Astrocyte (in vitro differentiated cells and primary cell): ENCODE results near the gene RAC2. TPM values are rescaled to one million over a fixed set of nuclear protein-coding genes. Genes with fewer than 3 reads are reported as not detected.

Experiments
- DNase-seq: peaks from one replicate; pipeline ENCODE4 v3.0.0-alpha.2; 2010; ENCODE audit warnings: low read depth
- FAIRE-seq: peaks from 2 replicates; lab custom pipeline; 2011; peaks lifted over from hg19 to GRCh38; lab: Jason Lieb, UNC
- H2AFZ ChIP-seq: 2 replicates; pipeline ENCODE4 v1.6.0; 2012; ENCODE audit warnings: low read depth, low read length, inconsistent platforms
- H3K27ac ChIP-seq: 2 replicates; pipeline ENCODE4 v1.5.1; 2011; ENCODE audit warnings: low read depth, low read length, inconsistent platforms
- H3K27me3 ChIP-seq: 2 replicates; pipeline ENCODE4 v1.6.0; 2011; ENCODE audit warnings: low read length, inconsistent platforms; ENCODE audit not compliant: insufficient read depth
- H3K36me3 ChIP-seq: 2 replicates; pipeline ENCODE4 v1.5.1; 2011; ENCODE audit warnings: low read length, inconsistent platforms; ENCODE audit not compliant: insufficient read depth
- H3K4me1 ChIP-seq: 2 replicates; pipeline ENCODE4 v1.5.1; 2011; ENCODE audit warnings: low read length, inconsistent platforms; ENCODE audit not compliant: insufficient read depth
- H3K4me2 ChIP-seq: 2 replicates; pipeline ENCODE4 v1.6.0; 2012; ENCODE audit warnings: low read length, inconsistent platforms
- H3K4me3 ChIP-seq: 2 replicates; pipeline ENCODE4 v1.5.1; 2011; ENCODE audit warnings: low read depth, mild to moderate bottlenecking, low read length, inconsistent platforms; ENCODE audit not compliant: insufficient read depth
- H3K79me2 ChIP-seq: 2 replicates; pipeline ENCODE4 v1.6.0; 2012; ENCODE audit warnings: mild to moderate bottlenecking, low read length, inconsistent platforms; ENCODE audit not compliant: insufficient read depth
- H3K9ac ChIP-seq: 2 replicates; pipeline ENCODE4 v1.6.0; 2012; ENCODE audit warnings: mild to moderate bottlenecking, low read length, inconsistent platforms
- H3K9me3 ChIP-seq: 2 replicates; pipeline ENCODE4 v1.5.1; 2012; ENCODE audit warnings: low read depth, mild to moderate bottlenecking, low read length, inconsistent platforms; ENCODE audit not compliant: insufficient read depth
- H4K20me1 ChIP-seq: 2 replicates; pipeline ENCODE4 v1.6.0; 2012; ENCODE audit warnings: low read length, inconsistent platforms; ENCODE audit not compliant: insufficient read depth
- H3K27ac Mint-ChIP-seq: one replicate; pipeline ENCODE4 v1.8.0; 2021; ENCODE audit warnings: mild to moderate bottlenecking, mixed read lengths; ENCODE audit not compliant: unreplicated experiment
- H3K27me3 Mint-ChIP-seq: one replicate; pipeline ENCODE4 v1.8.0; 2021; ENCODE audit warnings: low read depth, mixed read lengths; ENCODE audit not compliant: unreplicated experiment
- H3K36me3 Mint-ChIP-seq: one replicate; pipeline ENCODE4 v1.8.0; 2021; ENCODE audit warnings: low read depth, mixed read lengths; ENCODE audit not compliant: unreplicated experiment
- H3K4me1 Mint-ChIP-seq: one replicate; pipeline ENCODE4 v1.8.0; 2021; ENCODE audit warnings: low read depth, mixed read lengths; ENCODE audit not compliant: unreplicated experiment
- H3K4me3 Mint-ChIP-seq: one replicate; pipeline ENCODE4 v1.8.0; 2021; ENCODE audit warnings: mild to moderate bottlenecking, moderate library complexity, mixed read lengths; ENCODE audit not compliant: unreplicated experiment
- H3K9me3 Mint-ChIP-seq: one replicate; pipeline ENCODE4 v1.8.0; 2021; ENCODE audit warnings: mild to moderate bottlenecking, mixed read lengths; ENCODE audit not compliant: unreplicated experiment
- EZH2 ChIP-seq: IDR thresholded peaks from 2 replicates; pipeline ENCODE4 v1.6.1; 2012; ENCODE audit warnings: mild to moderate bottlenecking, low read length, inconsistent platforms; ENCODE audit not compliant: insufficient read depth
- total RNA-seq: library from RNA; stranded (reverse); gene quantifications from 2 replicates; pipeline ENCODE4 v1.2.1, GENCODE V29; 2021
- TF ChIP-seq, protein P1 (sequence below): IDR thresholded peaks from 2 replicates; pipeline ENCODE4 v1.5.1; 2011; ENCODE audit warnings: low read depth, mild to moderate bottlenecking, inconsistent platforms, low read length, moderate library complexity; ENCODE audit not compliant: insufficient read depth

The RAC2 gene
- total RNA-seq, 1 donor from 2014 or later: 0.61 TPM

DNA sequence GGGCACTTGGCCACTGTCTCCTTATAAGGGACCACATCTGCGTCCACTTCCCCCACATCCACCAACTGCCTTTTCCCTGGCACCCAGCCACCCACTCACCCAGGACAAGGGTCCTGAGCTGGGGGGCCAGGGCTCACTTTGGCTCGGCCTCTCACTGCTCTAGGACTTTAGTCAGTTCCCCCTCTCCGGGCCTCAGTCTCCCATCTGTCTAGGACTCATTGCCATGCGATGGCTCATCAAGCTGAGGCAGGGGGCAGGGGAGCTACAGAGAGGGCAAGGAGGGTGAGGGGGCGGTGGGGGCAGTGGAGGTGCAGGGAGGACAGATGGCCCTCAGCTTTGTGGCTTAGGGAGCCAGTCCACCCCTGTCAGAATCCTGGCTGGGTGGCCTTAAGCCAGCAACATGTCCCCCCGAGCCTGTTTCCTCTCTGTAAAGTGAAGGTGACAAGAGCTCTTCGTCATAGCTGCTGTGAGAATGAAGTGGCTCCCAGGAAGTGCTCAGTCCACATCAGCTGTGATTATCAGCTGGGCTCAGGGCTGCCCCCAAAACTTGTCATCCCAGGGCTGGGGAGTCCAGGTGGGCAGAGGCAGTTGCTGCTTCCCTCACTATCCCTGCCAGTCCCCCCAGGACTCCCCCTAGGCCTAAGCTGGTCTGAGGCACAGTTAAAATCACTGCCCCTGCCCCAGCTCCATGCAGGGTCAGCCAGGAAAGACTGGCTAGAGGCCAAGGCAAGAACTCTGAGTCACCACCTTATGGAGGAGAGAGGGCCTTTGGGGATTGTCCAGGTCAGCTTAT, 14.9 kb downstream of the RAC2 start:
- peak overlapping the region; percentile 61 for H3K9ac ChIP-seq
- peak overlapping the region; percentile 72 for H3K4me2 ChIP-seq
- no peak overlapping the region for H3K4me3 Mint-ChIP-seq
- H3K27me3 ChIP-seq: peaks cover under 1% of the 10 kb centered on the region
- no peaks in the 10 kb centered on the region for H3K36me3 Mint-ChIP-seq
- H3K79me2 ChIP-seq: no peaks in the 10 kb centered on the region
- peaks cover 37% of the 10 kb centered on the region for H3K27me3 Mint-ChIP-seq
- DNase-seq (peak; percentile 81), FAIRE-seq (no peak)
- TF ChIP-seq, protein P1, sequence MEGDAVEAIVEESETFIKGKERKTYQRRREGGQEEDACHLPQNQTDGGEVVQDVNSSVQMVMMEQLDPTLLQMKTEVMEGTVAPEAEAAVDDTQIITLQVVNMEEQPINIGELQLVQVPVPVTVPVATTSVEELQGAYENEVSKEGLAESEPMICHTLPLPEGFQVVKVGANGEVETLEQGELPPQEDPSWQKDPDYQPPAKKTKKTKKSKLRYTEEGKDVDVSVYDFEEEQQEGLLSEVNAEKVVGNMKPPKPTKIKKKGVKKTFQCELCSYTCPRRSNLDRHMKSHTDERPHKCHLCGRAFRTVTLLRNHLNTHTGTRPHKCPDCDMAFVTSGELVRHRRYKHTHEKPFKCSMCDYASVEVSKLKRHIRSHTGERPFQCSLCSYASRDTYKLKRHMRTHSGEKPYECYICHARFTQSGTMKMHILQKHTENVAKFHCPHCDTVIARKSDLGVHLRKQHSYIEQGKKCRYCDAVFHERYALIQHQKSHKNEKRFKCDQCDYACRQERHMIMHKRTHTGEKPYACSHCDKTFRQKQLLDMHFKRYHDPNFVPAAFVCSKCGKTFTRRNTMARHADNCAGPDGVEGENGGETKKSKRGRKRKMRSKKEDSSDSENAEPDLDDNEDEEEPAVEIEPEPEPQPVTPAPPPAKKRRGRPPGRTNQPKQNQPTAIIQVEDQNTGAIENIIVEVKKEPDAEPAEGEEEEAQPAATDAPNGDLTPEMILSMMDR: no peak
- no peak for TF ChIP-seq EZH2
- no peaks in the 10 kb centered on the region for H3K36me3 ChIP-seq
- H3K4me1 Mint-ChIP-seq: peaks cover 22% of the 10 kb centered on the region
- H3K4me1 ChIP-seq: peaks cover 33% of the 10 kb centered on the region
- H3K27ac Mint-ChIP-seq: peak overlapping the region; percentile 80
- peak overlapping the region; percentile 55 for H3K27ac ChIP-seq
- H3K9me3 ChIP-seq: no peaks in the 10 kb centered on the region
- H2AFZ ChIP-seq: no peak overlapping the region
- no peaks in the 10 kb centered on the region for H4K20me1 ChIP-seq
- no peak overlapping the region for H3K4me3 ChIP-seq
- no peaks in the 10 kb centered on the region for H3K9me3 Mint-ChIP-seq

DNA sequence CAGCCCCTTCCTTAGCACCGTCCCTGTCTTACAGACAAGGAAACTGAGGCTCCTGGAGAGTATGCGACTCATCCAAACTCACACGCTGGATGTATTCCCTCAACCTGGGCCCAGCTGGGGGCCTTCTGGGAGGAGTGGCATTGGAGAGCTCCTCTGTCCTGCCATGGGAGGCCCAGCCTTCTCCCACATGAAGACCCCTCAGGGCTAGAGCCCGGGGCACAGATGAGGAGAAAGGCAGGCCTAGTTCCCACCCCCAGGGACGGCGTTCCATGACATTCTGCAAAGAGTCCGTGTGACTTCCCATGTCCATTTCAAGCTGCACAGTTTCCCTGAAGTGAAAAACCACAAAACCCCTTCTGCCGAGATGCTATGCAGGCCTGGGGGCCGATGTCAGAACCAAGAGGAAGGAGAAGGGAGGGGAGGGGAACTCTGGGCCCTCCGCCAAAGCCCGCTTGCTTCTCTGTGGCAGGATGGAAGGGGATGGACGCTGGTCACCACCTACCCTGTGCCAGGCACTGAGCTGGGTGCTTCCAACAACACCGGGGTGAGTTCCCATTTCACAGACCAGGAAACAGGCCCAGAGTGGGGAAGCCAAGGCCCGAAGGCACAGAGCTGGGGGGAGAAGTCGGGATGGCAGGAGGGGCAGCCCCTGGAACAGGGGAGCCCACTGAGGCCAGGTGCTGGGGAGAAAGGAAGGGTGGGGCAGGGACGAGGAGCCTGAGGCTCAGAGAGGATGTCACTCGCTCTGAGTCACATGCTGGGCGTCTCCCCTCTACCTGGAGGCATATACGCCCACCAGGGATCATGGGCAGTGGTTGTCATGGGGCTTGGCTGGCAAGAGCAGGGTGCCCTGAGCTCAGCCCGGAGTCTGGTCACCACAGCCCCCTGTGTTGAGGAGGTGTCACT, 15.7 kb downstream of the RAC2 start:
- Mint-ChIP-seq H3K27ac (peak overlapping the region; percentile 62), H3K4me1 (peaks cover 22% of the 10 kb centered on the region), H3K36me3 (no peaks in the 10 kb centered on the region), H3K9me3 (no peaks in the 10 kb centered on the region), H3K27me3 (peaks cover 42% of the 10 kb centered on the region), H3K4me3 (peak overlapping the region; percentile 14)
- Histone ChIP-seq H3K36me3 (no peaks in the 10 kb centered on the region), H3K4me3 (no peak overlapping the region), H2AFZ (peak overlapping the region; percentile 39), H3K27me3 (no peaks in the 10 kb centered on the region), H3K4me1 (peaks cover 33% of the 10 kb centered on the region), H3K4me2 (peak overlapping the region; percentile 72), H3K79me2 (no peaks in the 10 kb centered on the region), H4K20me1 (no peaks in the 10 kb centered on the region), H3K27ac (peak overlapping the region; percentile 55), H3K9ac (peak overlapping the region; percentile 61), H3K9me3 (no peaks in the 10 kb centered on the region)
- FAIRE-seq: no peak
- DNase-seq: peak; percentile 60
- TF ChIP-seq, protein P1: no peak
- TF ChIP-seq EZH2: no peak
